ENCODE measurements around the gene LEAP2. TPM values are rescaled to one million over a fixed set of nuclear protein-coding genes. Genes with fewer than 3 reads are reported as not detected.

Gene LEAP2
- total and polyA plus RNA-seq, 2 of the 4 experiments (the other 2 are of a cell fraction) = under 0.01 to 0.36 TPM

- Histone ChIP-seq H3K56ac (ENCODE audit: extremely low read depth, insufficient read depth, low read length) (no peak overlapping the region), H4K5ac (ENCODE audit: low read depth, low read length) (no peak overlapping the region), H2BK20ac (ENCODE audit: low read depth, low read length) (no peak overlapping the region), H2BK15ac (ENCODE audit: low read depth, low read length) (no peak overlapping the region), H3K27ac (ENCODE audit: insufficient read depth, low read length) (no peak overlapping the region), H3K4ac (ENCODE audit: low read depth, low read length) (no peak overlapping the region), H3K4me3 (ENCODE audit: insufficient read depth, low read depth, low read length) (no peak overlapping the region), H3K79me1 (ENCODE audit: low read depth in 1 of 2, low read length in 2 of 2) (peaks cover 28 to 65% of the 10 kb centered on the region in 2 experiments), H4K8ac (ENCODE audit: low read depth in 2 of 2, low read length in 2 of 2) (no peak overlapping the region), H4K20me1 (ENCODE audit: insufficient read depth, low read length) (peaks cover 58% of the 10 kb centered on the region), H3K4me1 (ENCODE audit: control insufficient read depth, insufficient read depth, low read length) (no peaks in the 10 kb centered on the region), H3K23ac (ENCODE audit: low read depth, low read length) (no peak overlapping the region), H3K18ac (ENCODE audit: low read depth, low read length) (no peak overlapping the region), H3K36me3 (ENCODE audit: control insufficient read depth, insufficient read depth, low read length) (peaks cover 39% of the 10 kb centered on the region), H2AK9ac (replicated peaks; ENCODE audit: low read depth, low read length, poor library complexity) (no peak overlapping the region), H2AK5ac (ENCODE audit: low read depth, low read length) (no peak overlapping the region), H3K27me3 (ENCODE audit: control insufficient read depth, insufficient read depth, low read length) (no peaks in the 10 kb centered on the region), H2BK120ac (ENCODE audit: low read depth, low read length) (no peak overlapping the region), H4K91ac (ENCODE audit: insufficient read depth, low read depth, low read length) (no peak overlapping the region), H3K14ac (replicated peaks; ENCODE audit: low read depth, low read length) (no peak overlapping the region), H2AFZ (replicated peaks; ENCODE audit: low read length, poor library complexity) (no peak overlapping the region), H3K9ac (ENCODE audit: low read depth, low read length) (no peak overlapping the region), H3K9me3 (ENCODE audit: control insufficient read depth, insufficient read depth, low read length) (no peaks in the 10 kb centered on the region), H3K4me2 (ENCODE audit: low read depth, low read length) (no peak overlapping the region), H2BK5ac (ENCODE audit: low read depth, low read length, poor library complexity, severe bottlenecking) (no peak overlapping the region), H3K9me1 (ENCODE audit: insufficient read depth, low read length) (0 out of 2 replicates have a peak, but pooled peaks cover 7% of the 10 kb centered on the region)
- BruUV-seq (replicated peaks) = no TSS peak
- POLR2A ChIA-PET (ENCODE audit: unreplicated experiment) = no interaction called here
- in situ Hi-C loops (cut with MboI; ENCODE audit: low sequenced_read_pairs) (no loop called here), dilution Hi-C loops (cut with HindIII; ENCODE audit: low sequenced_read_pairs, unreplicated experiment) (no loop called here), intact Hi-C loops (cut with micrococcal nuclease) (no loop called here)
- 100% methylated on average over 1 of the region's 3 CpGs; no CpG with 5 or more reads in 1 of the 2 experiments for WGBS, 2 experiments (ENCODE audit: extremely low coverage in 2 of 2, insufficient read length in 1 of 2)
- no peak for DNase-seq
- ATAC-seq (ENCODE audit: low read depth) = no peak
- TF ChIP-seq POLR2A (IDR thresholded peaks at IDR 0.05; ENCODE audit: low read depth, low read length) (no peak), MAZ (IDR thresholded peaks at IDR 0.05; ENCODE audit: borderline replicate concordance, low read depth, low read length) (no peak), CHD1 (IDR thresholded peaks at IDR 0.05; ENCODE audit: low read depth, low read length) (no peak), ELK1 (IDR thresholded peaks at IDR 0.05; ENCODE audit: borderline replicate concordance, low read depth, low read length) (no peak), RCOR1 (IDR thresholded peaks at IDR 0.05; ENCODE audit: insufficient replicate concordance, low read length) (no peak), USF2 (IDR thresholded peaks at IDR 0.05; ENCODE audit: low read depth, low read length) (no peak), NFE2L2 (IDR thresholded peaks at IDR 0.05; ENCODE audit: low read depth, low read length) (no peak), MAFK (IDR thresholded peaks at IDR 0.05; ENCODE audit: low read depth, low read length) (no peak), SMC3 (IDR thresholded peaks at IDR 0.05; ENCODE audit: low read depth, low read length) (no peak), BHLHE40 (IDR thresholded peaks at IDR 0.05; ENCODE audit: low read depth, low read length) (no peak), CTCF (conservative IDR thresholded peaks at IDR 0.05; ENCODE audit: low read depth, low read length) (no peak), RFX5 (IDR thresholded peaks at IDR 0.05; ENCODE audit: low read depth, low read length) (no peak)
- CTCF ChIA-PET = interaction anchor here (0.6 kb wide), 1 partner anchor 38 kb away, joined by 5 read pairs; no protein-coding TSS in a partner anchor
Measured at GRCh38 chr5:132916086-132916485, 42.6 kb downstream of the LEAP2 start.
